Skeletal muscle cell (primary cell): ENCODE results near the gene SH3TC2.
A peak's percentile ranks its signal among the peaks of the same experiment; 100 is the strongest.

Source experiments
- DNase-seq: peaks from one replicate; pipeline ENCODE4 v3.0.0-alpha.2; 2010; ENCODE audit warnings: low read depth
- H3K4me3 ChIP-seq: 2 replicates; pipeline ENCODE4 v1.5.1; 2011; ENCODE audit warnings: low read depth, mild to moderate bottlenecking, control low read depth, low read length, moderate library complexity

The SH3TC2 gene

GRCh38 chr5:149062371-149063016, 368 bp downstream of the SH3TC2 start:
- peak; percentile 57 for DNase-seq
- H3K4me3 ChIP-seq, result no peak overlapping the region

- no peak for DNase-seq
- no peak overlapping the region for H3K4me3 ChIP-seq
These were observed 1.5 kb downstream of the SH3TC2 start for GRCh38 chr5:149061341-149061740.

- no peak for DNase-seq
- H3K4me3 ChIP-seq, result no peak overlapping the region
These were observed 2.5 kb downstream of the SH3TC2 start for GRCh38 chr5:149060325-149060724.

GRCh38 chr5:149056616-149057165, 6.2 kb downstream of the SH3TC2 start:
- no peak for DNase-seq
- H3K4me3 ChIP-seq, result no peak overlapping the region

GRCh38 chr5:149054416-149054815, 8.4 kb downstream of the SH3TC2 start:
- no peak for DNase-seq
- no peak overlapping the region for H3K4me3 ChIP-seq

- peak; percentile 47 for DNase-seq
- H3K4me3 ChIP-seq, result no peak overlapping the region
These were observed 9.7 kb downstream of the SH3TC2 start for GRCh38 chr5:149053072-149053695.

GRCh38 chr5:149049371-149049781, 13.5 kb downstream of the SH3TC2 start:
- no peak overlapping the region for H3K4me3 ChIP-seq
- no peak for DNase-seq

- no peak overlapping the region for H3K4me3 ChIP-seq
- DNase-seq, result no peak
These were observed 14.1 kb downstream of the SH3TC2 start for GRCh38 chr5:149048811-149049210.

GRCh38 chr5:149047462-149047861, 15.4 kb downstream of the SH3TC2 start:
- no peak for DNase-seq
- no peak overlapping the region for H3K4me3 ChIP-seq

- DNase-seq, result no peak
- no peak overlapping the region for H3K4me3 ChIP-seq
These were observed 16.5 kb downstream of the SH3TC2 start for GRCh38 chr5:149046196-149046829.

GRCh38 chr5:149045089-149045460, 17.8 kb downstream of the SH3TC2 start:
- no peak overlapping the region for H3K4me3 ChIP-seq
- DNase-seq, result no peak

GRCh38 chr5:149044453-149045088, 18.3 kb downstream of the SH3TC2 start:
- no peak for DNase-seq
- no peak overlapping the region for H3K4me3 ChIP-seq

GRCh38 chr5:149043641-149044040, 19.2 kb downstream of the SH3TC2 start:
- DNase-seq, result no peak
- H3K4me3 ChIP-seq, result no peak overlapping the region

- no peak for DNase-seq
- H3K4me3 ChIP-seq, result no peak overlapping the region
These were observed 20.0 kb downstream of the SH3TC2 start for GRCh38 chr5:149042865-149043264.

- no peak for DNase-seq
- H3K4me3 ChIP-seq, result no peak overlapping the region
These were observed 21.6 kb downstream of the SH3TC2 start for GRCh38 chr5:149041242-149041641.

GRCh38 chr5:149040421-149040820, 22.4 kb downstream of the SH3TC2 start:
- no peak overlapping the region for H3K4me3 ChIP-seq
- DNase-seq, result no peak

- no peak for DNase-seq
These were observed 23.4 kb downstream of the SH3TC2 start for GRCh38 chr5:149039506-149039905.

GRCh38 chr5:149038336-149039080, 24.4 kb downstream of the SH3TC2 start:
- no peak for DNase-seq
- H3K4me3 ChIP-seq, result no peak overlapping the region

More at GRCh38 chr5:149039506-149039905, 23.4 kb downstream of the SH3TC2 start:
- no peak overlapping the region for H3K4me3 ChIP-seq

GRCh38 chr5:149037817-149038216, 25.0 kb downstream of the SH3TC2 start:
- DNase-seq, result no peak
- no peak overlapping the region for H3K4me3 ChIP-seq
